Measurements from ENCODE around the gene NMU.

NMU gene

GRCh38 chr4:55673424-55673823 lies 37.3 kb upstream of the NMU start:
- no peak for DNase-seq (ENCODE audit: extremely low spot score)
- ChIA-PET POLR2A (no interaction called here), CTCF (no interaction called here)
- TF ChIP-seq FOXK2 (IDR thresholded peaks at IDR 0.05) (no peak), ARNT (IDR thresholded peaks at IDR 0.05) (no peak), SP1 (IDR thresholded peaks at IDR 0.05) (no peak), ELF4 (IDR thresholded peaks at IDR 0.05) (no peak), SUZ12 (IDR thresholded peaks at IDR 0.05) (no peak), CTBP1 (IDR thresholded peaks at IDR 0.05; ENCODE audit: borderline replicate concordance) (no peak), BHLHE40 (IDR thresholded peaks at IDR 0.05; ENCODE audit: borderline replicate concordance) (no peak), PKNOX1 (IDR thresholded peaks at IDR 0.05) (no peak), L3MBTL2 (conservative IDR thresholded peaks at IDR 0.05) (no peak), NFRKB (IDR thresholded peaks at IDR 0.05) (no peak), TARDBP (IDR thresholded peaks at IDR 0.05) (no peak), FOXA1 (IDR thresholded peaks at IDR 0.05) (no peak), ZNF384 (IDR thresholded peaks at IDR 0.05) (no peak), LEF1 (IDR thresholded peaks at IDR 0.05; ENCODE audit: borderline replicate concordance) (no peak), FOXM1 (IDR thresholded peaks at IDR 0.05; ENCODE audit: borderline replicate concordance) (no peak), HDGF (IDR thresholded peaks at IDR 0.05; ENCODE audit: borderline replicate concordance) (no peak)

GRCh38 chr4:55671667-55672066 lies 35.6 kb upstream of the NMU start:
- DNase-seq (ENCODE audit: extremely low spot score): no peak
- ChIA-PET CTCF (no interaction called here), POLR2A (no interaction called here)
- no peak for TF ChIP-seq FOXK2 (IDR thresholded peaks at IDR 0.05)
- TF ChIP-seq BHLHE40 (IDR thresholded peaks at IDR 0.05; ENCODE audit: borderline replicate concordance): no peak
- no peak for TF ChIP-seq FOXA1 (IDR thresholded peaks at IDR 0.05)
- TF ChIP-seq HDGF (IDR thresholded peaks at IDR 0.05; ENCODE audit: borderline replicate concordance): no peak
- no peak for TF ChIP-seq SUZ12 (IDR thresholded peaks at IDR 0.05)
- TF ChIP-seq NFRKB (IDR thresholded peaks at IDR 0.05): no peak
- TF ChIP-seq PKNOX1 (IDR thresholded peaks at IDR 0.05): no peak

DNA sequence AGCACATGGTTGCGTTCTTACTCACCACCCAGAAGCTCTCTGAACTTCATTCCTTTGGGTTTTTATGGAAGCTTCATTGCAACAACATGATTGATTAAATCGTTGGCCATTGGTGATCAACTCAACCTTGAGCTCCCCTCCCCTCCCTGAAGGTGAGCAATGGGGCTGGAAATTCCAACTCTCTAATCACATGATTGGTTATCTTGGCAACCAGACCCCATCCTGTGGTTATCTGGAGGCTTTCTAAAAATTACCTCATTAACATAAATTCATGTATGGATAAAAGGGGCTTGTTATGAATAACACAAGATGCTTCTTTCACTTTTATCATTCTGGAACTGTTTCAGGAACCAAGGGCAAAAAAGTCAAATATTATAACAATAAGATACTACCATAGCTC lies 34.6 kb upstream of the NMU start:
- TF ChIP-seq BHLHE40 (IDR thresholded peaks at IDR 0.05; ENCODE audit: borderline replicate concordance) (no peak), FOXM1 (IDR thresholded peaks at IDR 0.05; ENCODE audit: borderline replicate concordance) (no peak), SUZ12 (IDR thresholded peaks at IDR 0.05) (no peak), ARNT (IDR thresholded peaks at IDR 0.05) (no peak), TARDBP (IDR thresholded peaks at IDR 0.05) (no peak), ZNF384 (IDR thresholded peaks at IDR 0.05) (no peak), L3MBTL2 (conservative IDR thresholded peaks at IDR 0.05) (no peak), ELF4 (IDR thresholded peaks at IDR 0.05) (no peak), HDGF (IDR thresholded peaks at IDR 0.05; ENCODE audit: borderline replicate concordance) (no peak), PKNOX1 (IDR thresholded peaks at IDR 0.05) (no peak), CTBP1 (IDR thresholded peaks at IDR 0.05; ENCODE audit: borderline replicate concordance) (no peak), FOXA1 (IDR thresholded peaks at IDR 0.05) (no peak), SP1 (IDR thresholded peaks at IDR 0.05) (no peak), LEF1 (IDR thresholded peaks at IDR 0.05; ENCODE audit: borderline replicate concordance) (no peak), FOXK2 (IDR thresholded peaks at IDR 0.05) (no peak), NFRKB (IDR thresholded peaks at IDR 0.05) (no peak)
- no peak for DNase-seq (ENCODE audit: extremely low spot score)
- CTCF ChIA-PET: no interaction called here
- POLR2A ChIA-PET: interaction anchor here (0.9 kb wide), 1 partner anchor 125 kb away, joined by 4 read pairs; no protein-coding TSS in a partner anchor

- TF ChIP-seq ARNT (IDR thresholded peaks at IDR 0.05): no peak
- TF ChIP-seq FOXK2 (IDR thresholded peaks at IDR 0.05): no peak
- no peak for TF ChIP-seq BHLHE40 (IDR thresholded peaks at IDR 0.05; ENCODE audit: borderline replicate concordance)
- no peak for TF ChIP-seq SUZ12 (IDR thresholded peaks at IDR 0.05)
- TF ChIP-seq PKNOX1 (IDR thresholded peaks at IDR 0.05): no peak
- TF ChIP-seq FOXM1 (IDR thresholded peaks at IDR 0.05; ENCODE audit: borderline replicate concordance): no peak
- no peak for TF ChIP-seq ZNF384 (IDR thresholded peaks at IDR 0.05)
- no peak for TF ChIP-seq HDGF (IDR thresholded peaks at IDR 0.05; ENCODE audit: borderline replicate concordance)
- TF ChIP-seq LEF1 (IDR thresholded peaks at IDR 0.05; ENCODE audit: borderline replicate concordance): no peak
- no peak for DNase-seq (ENCODE audit: extremely low spot score)
- CTCF ChIA-PET: no interaction called here
- POLR2A ChIA-PET: no interaction called here
Observed at GRCh38 chr4:55668449-55668848, 32.4 kb upstream of the NMU start.

DNA sequence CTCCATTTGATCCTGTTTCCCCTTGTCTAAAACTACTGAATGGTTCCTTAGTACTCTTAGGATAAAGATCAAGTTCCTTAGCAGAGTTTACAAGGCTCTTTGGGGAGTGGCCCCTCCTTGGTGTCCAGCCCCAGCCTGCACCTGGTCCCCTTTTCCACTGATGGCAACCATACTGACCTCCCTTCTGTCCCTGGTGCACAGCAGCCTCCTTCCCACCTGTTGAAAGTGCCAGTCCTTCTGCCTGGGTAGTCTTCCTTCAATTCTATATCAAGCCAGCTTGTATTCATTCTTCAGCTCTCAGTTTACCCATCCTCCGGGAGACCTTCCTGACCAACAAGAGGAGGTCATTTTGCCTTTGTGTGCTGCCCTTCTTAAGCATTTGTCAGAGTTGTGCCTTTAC lies 30.4 kb upstream of the NMU start:
- ChIA-PET CTCF (no interaction called here), POLR2A (no interaction called here)
- DNase-seq (ENCODE audit: extremely low spot score): no peak
- TF ChIP-seq SP1 (IDR thresholded peaks at IDR 0.05) (no peak), SUZ12 (IDR thresholded peaks at IDR 0.05) (no peak), FOXA1 (IDR thresholded peaks at IDR 0.05) (no peak), L3MBTL2 (conservative IDR thresholded peaks at IDR 0.05) (no peak), LEF1 (IDR thresholded peaks at IDR 0.05; ENCODE audit: borderline replicate concordance) (no peak), PKNOX1 (IDR thresholded peaks at IDR 0.05) (no peak), CTBP1 (IDR thresholded peaks at IDR 0.05; ENCODE audit: borderline replicate concordance) (no peak), ARNT (IDR thresholded peaks at IDR 0.05) (no peak), FOXK2 (IDR thresholded peaks at IDR 0.05) (no peak)

All from HEK293T (cell line).